GM04504 (cell line): ENCODE data around the gene FARS2.

Experiments
- DNase-seq: peaks from one replicate; pipeline ENCODE4 v3.0.0-alpha.2; 2012; ENCODE audit warnings: low read depth

FARS2 gene

DNA sequence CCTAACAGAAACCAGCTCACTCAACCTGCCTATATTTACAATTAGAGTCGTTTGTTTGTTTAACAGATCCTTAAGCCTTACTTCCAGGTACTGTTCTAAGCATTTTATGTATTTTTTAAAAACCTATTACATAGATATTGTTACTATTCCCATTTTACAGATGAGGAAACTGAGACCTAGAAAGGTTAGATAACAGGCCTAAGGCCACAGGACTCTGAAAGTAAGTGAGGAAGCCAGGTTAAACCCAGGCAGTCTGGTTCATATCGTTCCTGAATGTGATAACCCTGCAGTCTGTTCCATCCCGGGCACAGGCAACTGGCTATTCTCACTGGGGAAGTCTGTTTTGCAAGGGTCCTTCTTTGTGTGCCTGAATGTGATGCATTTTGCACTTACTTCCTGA, 322.2 kb downstream of the FARS2 start:
- no peak for DNase-seq

DNA sequence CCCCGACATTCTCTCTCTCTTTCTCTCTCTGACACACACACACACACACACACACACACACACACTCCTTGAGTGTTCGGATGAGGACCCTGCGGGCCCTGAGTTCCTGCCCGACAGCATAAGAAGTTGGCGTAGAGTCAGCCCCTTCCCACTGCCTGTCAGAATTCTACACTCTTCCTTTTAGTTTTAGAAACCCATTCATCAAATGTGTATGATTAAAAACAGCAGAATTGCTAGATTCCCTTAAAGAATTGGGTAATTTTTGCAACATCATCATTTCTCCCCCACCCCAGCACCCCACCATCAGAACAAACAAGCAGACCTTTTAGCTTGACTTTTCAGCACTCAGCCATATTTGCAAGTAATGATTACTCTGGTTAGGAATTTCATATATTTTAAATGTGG, 322.8 kb downstream of the FARS2 start:
- no peak for DNase-seq

DNA sequence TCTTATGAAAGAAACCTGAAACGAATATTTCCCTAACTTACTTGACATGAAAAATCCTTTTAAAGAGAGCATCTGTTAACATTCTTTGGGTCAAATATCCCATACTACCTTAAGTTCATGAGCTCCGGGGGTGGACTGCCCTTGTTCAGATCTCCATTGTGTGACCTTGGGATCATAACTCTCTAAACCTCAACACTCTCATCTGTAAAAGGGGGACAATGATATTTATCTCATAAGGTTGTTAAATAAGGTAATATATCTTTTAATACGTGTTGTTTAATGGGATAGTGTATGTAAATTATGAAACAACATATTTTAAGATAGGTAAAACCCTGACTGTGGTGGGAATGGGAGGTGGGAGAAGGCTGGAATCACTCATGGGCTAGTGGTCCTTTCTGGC, 326.3 kb downstream of the FARS2 start:
- DNase-seq: no peak

DNA sequence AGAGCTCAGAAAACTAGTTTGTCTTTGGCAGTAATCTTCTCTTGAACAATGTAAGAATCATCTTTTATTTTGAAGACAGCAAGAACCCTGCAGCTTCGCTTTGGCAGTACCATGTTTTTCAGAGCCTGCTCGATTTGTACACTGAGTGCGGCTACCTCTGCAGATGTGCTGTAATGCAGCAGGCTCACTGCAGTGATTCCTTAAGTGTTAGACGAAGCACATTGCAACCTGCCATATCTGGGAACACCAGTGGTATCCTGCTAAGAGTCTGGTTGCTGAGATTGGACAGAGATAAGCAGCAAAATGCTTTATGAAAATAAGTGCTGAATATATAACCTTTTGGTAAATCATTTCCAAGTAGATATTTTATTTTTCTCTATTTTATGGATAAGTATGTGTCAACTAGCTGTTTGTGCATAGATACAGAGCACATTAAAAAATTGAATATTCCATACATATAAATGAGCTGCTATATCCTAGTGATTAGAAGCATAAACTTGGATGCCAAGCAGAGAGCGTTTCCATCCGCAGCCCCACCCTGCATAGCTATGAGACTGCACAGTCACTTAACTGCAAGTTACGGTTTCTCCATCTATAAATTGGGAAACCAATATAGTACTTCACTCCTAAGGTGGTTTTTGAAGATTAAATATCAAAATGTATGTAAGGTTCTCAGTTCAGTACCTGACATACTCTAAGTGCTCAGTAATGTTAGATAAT, 328.3 kb downstream of the FARS2 start:
- no peak for DNase-seq

DNA sequence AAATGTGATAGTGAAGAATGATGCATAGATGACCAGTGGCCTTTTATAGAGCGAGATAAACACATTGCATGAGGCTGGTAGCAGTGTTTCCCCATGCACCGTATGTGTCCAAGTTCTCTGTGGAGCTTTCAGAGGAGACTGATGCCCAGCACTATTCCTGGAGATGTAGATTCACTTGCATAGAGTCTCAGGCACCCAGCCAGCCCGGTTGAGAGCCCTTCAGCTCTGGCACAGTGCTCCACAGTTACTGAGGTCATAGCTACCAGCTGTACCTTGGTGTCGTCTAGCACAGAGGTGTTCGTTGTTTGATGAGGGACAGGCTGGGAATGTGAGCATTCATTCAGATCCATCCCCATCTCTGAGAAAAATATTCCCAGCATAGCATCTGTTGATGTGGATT, 328.9 kb downstream of the FARS2 start:
- no peak for DNase-seq

DNA sequence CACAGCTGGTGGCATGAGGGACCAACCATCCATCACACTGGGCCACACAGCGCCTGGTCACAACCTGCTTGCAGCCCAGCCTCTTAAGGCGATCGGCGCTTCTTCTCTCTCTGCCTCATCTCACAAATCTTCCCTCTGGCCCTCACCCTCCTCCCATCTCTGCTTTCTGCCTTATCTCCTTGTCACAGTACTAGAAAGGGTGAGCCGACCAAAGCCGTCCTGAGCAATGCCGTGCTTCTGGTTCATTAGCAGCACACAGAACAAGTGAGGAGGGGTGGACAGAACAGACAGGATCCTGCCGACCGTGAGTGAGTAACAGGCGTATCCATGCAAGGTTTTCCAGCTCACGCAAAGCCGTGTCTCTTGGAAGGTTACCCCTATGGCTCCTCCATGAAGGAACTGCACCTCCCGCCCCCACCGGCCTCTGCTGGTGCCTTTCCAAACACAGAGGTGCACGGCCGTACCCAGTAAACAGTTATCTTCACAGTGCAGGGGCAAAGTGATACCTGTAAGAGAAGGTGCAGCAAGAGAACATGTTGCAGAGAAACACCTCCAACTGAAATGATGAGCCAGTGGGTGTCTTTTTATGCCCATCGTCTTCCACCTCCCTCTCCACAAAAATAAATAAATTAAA, 331.7 kb downstream of the FARS2 start:
- DNase-seq: no peak

DNA sequence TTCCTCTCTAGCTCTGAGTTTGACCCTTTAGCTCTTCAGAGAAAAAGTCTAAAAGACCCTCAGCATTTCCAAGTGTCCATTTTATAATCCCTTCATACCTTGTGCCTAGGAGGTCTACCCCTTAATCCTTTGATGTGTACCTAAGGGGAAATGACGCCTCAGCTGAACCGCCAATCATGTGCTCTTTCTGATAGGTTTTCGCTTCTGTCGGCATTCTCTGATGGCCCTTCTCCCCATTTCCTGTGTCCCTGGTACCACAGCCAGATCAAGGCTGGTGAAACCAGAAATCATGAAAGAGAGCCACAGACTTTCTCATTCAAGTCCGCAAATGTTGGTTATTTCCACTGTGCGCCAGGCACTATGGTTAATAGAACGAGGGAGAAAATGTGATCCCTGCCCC, 333.9 kb downstream of the FARS2 start:
- DNase-seq: no peak

DNA sequence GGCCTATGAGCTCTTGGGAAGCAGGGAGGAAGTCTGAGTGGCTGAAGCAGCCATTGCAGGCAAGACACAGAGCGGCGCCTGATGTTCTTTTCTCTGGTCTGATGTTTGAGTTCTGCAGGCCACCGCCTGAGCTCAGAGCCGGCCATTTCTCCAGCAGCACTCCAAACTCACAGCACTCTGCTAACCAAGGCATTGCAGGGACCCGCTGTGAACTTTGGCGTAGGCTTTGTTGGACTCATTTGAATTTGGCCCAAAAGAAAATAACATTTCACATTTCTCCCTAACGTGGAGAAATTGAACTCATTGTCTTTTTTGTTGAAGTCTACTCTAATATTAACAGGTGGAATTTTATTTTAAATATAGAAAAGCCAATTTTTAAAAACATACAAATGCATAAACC, 336.1 kb downstream of the FARS2 start:
- DNase-seq: no peak

DNA sequence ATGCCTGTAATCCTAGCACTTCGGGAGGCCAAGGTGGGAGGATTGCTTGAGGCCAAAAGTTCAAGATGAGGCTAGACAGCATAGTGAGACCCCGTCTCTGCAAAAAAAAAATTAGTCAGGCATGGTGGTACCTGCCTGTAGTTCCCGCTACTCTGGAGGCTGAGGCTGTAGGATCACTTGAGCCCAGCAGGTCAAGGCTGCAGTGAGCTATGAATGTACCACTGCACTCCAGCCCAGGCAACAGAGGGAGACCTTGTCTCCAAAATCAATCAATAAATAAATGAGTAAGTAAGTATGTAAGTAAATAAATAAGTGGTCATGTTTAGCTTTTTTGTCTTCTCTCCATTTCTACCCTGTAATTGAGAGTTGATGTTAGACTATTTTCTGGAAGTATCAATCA, 336.8 kb downstream of the FARS2 start:
- no peak for DNase-seq

DNA sequence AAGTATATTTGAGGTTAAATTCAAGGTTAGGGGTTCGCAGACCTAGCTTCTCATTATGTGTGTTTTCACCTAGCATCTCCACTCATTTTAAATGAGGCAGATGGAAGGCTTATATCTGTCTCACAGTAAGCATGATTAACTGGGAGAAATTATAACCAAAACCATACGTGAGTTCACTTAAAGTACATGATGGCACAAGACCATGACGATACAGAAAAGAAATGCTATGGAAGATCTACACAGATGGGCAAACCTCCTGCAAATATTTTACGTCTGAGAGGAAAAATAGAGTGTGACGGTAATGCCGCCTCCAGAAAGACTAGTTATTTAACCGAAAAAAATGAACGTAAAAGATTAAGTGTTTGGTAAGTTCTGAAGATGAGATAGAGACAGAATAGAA, 337.8 kb downstream of the FARS2 start:
- no peak for DNase-seq

DNA sequence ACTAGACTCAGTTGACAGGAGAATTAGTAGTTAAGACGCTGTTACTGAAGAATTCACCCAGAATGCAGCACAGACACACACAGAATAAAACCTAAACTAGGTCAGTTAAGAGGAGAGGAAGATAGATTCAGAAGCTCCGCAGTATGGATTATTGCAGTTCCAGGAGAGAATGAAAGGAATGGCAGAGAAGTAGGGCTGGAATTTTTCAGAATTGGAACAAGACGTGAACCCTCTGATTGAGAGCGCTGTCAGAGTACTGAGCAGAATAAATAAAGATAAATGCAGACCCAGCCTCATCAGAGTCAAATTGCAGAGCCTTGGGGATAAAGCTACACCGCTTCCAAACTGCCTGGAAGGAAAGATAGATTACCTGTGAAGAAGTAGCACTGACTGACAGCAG, 344.6 kb downstream of the FARS2 start:
- no peak for DNase-seq

DNA sequence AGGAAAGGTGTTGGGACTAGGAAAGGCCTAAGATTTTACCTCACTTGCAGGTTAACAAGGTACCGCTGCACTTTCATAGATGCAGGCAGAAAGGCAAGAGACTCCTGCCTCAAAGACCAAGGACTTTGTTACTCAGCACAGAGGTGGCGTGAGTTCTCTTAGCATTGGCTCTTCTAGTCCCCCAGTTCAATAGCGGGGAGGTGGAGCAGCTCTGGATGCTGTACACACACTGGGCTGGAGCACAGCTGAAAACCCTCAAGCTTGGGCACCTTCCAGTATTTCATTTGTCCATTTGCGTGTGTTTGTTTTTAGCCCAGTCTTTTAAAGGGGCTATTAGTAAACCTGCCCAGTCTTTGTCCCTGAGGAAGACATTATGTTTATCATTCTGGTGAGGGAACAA, 345.2 kb downstream of the FARS2 start:
- DNase-seq: no peak

DNA sequence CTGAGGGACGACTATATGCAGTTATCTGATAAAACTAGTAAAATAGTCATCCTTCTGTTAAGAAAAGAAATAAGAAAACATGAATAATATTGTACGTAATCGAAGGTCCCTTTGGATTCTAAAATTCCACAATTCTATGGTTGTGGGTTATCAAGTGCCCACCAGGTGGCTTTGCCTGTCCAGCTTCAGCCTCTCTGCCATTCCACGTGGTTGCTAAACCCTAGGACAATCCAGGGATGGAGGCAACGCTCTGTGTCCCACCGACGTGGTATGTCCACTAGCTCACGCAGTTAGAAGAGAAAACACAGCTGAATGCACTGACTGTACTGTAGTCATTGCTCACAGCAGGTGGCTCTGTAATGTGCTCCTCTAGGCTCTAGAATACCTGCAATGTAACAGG, 349.3 kb downstream of the FARS2 start:
- no peak for DNase-seq

DNA sequence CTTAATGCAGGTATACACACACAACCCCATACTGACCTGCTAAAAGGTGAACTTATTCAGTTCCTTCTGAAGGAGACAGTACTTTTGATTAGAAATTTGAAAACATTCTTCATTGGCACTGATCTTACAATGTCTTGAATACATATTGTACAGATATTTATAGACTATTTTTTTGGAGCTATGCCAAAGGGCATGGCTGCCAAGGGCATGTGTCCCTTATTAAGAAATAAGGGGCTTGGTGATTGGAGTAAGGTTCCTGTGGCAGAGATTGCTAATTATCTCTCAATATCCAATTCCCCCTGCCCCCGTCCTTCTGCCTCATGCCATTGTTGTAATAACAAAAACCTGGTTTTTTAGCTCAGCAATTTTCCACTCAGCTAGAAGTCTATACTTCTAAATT, 355.9 kb downstream of the FARS2 start:
- DNase-seq: no peak

DNA sequence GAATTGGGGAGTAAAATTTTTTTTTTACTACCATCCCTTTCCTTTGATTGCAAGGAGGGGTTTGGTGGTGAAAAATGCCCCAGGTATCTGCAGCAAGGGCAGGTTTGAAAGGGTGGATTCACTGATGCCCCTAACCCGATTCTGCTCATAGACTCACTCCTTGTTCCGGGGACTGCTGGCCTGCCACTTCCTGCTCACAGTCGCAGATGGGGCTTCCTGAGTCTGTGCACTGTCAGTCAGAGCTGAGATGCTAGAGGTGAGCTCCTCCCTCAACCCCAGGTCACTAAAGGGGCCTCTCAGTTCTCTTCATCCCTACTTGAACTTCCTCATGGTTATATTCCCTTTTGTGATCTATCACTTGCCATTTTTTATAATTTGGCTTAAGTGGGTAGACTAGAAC, 357.9 kb downstream of the FARS2 start:
- DNase-seq: no peak

DNA sequence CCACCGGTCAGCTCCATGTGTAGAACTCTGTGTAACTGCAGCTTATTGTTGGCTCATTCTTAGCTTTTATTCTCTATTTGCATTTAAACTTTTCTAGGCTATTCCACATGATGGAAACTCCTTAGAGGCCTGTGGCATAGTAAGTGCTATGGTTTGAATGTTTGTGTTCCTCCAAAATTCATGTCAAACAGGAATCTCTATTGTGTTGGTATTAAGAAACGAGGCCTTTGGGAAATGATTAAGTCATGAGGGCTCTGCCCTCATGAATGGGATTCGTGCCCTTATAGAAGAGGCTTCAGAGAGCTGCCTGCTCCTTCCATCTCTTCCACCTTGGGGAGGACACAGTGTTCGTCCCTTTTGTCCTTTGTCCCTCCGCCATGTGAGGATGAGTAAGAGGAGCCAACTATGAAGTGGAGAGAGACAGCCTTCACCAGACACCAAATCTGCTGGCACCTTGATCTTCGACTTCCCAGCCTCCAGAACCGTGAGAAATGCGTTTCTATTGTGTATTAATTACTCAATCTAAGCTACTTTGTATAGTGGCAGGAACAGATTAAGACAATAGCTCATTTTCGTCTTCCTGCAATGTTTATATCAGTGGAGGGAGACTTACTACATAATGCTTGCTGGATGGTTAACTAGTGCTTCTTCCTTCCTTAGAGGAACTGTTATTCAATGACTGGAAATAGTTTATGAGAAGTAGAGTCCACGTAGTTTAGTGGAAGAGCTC, 361.1 kb downstream of the FARS2 start:
- DNase-seq: no peak

DNA sequence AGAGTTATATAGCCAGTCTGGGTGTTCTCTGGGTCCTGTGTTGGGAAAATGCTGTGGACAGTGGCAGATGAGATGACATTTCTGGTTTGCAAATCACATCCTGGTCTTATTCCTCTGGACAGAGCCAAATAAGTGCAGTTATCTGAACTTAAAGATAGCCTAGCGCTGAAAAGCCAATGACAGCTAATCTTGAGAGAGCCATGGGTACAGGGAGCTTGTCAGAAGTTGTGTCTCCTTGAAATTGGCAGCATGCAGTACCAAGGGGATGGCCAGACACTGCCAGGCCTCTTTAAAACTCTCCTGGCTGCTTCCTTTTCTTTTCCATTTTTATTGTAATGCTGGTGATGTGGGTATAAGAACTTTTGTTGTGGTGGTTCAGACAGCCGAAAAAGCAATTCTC, 362.5 kb downstream of the FARS2 start:
- DNase-seq: no peak

DNA sequence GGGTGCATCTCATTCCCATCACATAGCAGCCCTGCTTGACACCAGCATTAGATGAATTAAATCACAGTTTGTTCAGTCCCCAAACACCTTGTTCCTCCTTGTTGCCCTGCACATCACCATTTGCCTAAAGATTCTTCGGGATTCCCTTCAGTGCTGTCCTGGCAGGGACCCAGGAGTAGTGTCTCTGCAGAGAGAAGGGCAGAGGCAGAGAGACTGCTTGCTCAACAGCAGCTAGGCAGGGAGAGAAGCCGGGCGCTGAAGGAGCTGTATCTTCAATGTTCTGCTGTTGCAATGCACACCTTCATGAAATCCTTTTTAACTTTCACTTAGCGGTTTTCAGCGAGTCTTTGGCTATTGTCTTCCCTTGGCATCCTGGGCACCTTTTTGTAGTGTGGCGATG, 362.9 kb downstream of the FARS2 start:
- no peak for DNase-seq

DNA sequence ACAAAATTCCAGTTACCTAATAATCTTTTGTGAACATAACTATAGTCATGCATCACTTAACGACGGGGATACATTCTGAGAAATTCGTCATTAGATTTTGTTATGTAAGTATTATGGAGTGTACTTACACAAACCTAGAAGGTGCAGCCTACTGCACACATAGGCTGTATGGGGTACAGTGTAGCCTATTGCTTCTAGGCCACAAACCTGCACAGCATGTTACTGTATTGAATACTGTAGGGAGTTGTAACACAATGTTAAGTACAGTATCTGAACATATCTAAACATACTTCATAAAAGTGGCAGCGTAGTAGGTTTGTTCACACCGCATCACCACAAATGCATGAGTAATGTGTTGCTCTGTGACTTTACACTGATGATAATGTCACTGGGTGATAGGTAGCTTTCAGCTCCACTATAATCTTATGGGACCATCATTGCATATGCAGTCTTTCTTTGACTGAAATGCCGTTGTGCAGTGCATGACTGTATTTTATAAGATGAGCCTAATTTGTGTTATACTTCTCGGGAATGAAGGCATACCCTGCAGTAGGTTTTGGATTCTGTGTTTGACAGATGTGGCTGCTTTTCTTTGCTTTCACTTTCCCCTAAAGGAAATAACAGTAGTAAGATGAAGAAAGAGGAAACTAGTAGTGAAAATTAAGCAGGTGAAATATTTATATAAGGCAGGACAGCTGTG, 365.6 kb downstream of the FARS2 start:
- DNase-seq: no peak

DNA sequence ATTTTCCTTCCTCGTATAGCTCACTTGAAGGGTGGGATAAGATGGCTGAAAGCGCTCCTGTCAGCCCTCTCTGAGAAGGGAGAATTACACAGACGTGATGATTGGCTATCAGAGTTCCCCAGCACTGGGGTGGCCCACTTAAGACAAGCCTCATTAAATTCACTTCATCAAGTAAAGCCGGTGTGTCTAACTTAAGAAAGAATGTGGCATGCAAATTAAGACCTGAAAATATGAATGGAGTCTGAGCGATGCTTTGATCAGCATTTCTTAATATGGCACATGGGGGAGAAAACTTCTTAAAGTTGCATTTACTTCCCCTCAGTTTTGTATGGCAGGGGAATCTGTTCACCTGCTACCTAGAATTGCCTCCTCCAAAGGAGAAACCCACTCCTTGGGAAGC, 369.3 kb downstream of the FARS2 start:
- no peak for DNase-seq

DNA sequence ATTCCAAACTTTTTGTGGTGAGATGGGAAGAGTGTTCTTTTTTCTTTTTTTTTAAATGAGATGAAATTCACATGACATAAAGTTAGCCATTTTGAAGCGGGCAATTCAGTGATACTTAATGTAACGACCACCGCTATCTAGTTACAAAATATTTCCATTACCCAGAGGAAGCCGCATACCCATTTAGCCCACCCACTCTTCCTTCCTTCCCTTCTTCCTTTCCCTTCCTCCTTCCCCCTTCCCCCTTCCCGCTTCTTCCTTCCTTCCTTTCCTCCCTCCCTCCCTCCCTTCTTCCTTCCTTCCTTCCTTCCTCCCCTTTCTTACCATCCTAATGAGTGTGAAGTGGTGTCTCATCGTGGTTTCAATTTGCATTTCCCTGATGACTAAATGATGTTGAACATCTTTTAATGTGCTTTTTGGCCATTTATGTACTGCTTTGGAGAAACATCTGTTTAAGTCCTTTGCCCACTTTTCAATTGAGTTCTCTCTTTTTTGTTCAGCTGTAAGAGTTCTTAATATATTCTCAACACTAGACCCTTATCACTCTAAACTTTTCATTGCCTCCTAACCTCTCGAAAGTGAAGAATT, 371.1 kb downstream of the FARS2 start:
- no peak for DNase-seq

DNA sequence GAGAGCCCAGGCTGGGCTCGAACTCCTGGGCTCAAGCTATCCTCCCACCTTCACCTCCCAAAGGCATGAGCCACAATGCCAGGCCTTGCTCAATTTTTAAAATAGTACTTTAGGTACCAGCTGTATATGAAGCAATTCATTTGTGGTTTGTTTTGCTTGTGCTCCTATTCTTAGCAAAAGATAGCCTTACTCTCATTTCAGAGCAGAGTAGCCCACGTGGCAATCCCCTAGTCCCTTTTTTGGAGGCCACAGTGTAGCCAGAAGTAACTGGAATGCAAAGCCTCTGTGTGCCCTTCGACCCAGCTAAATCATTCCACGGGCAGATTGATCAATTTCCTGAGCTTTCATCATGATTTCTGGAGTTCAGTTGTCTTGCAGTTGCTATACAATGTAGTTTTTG, 373.2 kb downstream of the FARS2 start:
- no peak for DNase-seq
